ENCODE measurements around the gene PRPF8.
A peak's percentile ranks its signal among the peaks of the same experiment; 100 is the strongest.

The PRPF8 gene

GRCh38 chr17:1645207-1646171 is 39.2 kb downstream of the PRPF8 start, which contains the start of gene SCARF1:
Gene SCARF1, minus strand, starts transcription at chr17:1645732. Its CDS starts 35 bp downstream, at chr17:1645697.
- Histone ChIP-seq H3K36me3 (replicated peaks; ENCODE audit: low read depth, low read length) (peaks cover 4% of the 10 kb centered on the region), H3K4me3 (ENCODE audit: low read length) (peak within 1 kb of the TSS; percentile 79), H3K79me2 (ENCODE audit: low read length) (no peaks in the 10 kb centered on the region), H2AFZ (ENCODE audit: low read depth, low read length) (no peak within 1 kb of the TSS; the same call in 1 of the 2 replicates), H3K27me3 (ENCODE audit: low read depth, low read length) (no peaks in the 10 kb centered on the region), H3K27ac (ENCODE audit: low read length) (peak within 1 kb of the TSS; percentile 44), H3K9me3 (ENCODE audit: insufficient read depth, low read length) (no peaks in the 10 kb centered on the region), H3K4me2 (ENCODE audit: low read length) (peak within 1 kb of the TSS; percentile 91), H4K20me1 (ENCODE audit: insufficient read depth, low read length) (peaks cover 6% of the 10 kb centered on the region; the same call in 1 of the 2 replicates), H3K4me1 (ENCODE audit: low read length) (peaks cover 27% of the 10 kb centered on the region), H3K9ac (ENCODE audit: low read length) (peak within 1 kb of the TSS; percentile 50; the same call in 1 of the 2 replicates)
- no peak for TF ChIP-seq EZH2phosphoT487 (IDR thresholded peaks at IDR 0.05; ENCODE audit: low read depth)
- no peak for TF ChIP-seq CTCF (IDR thresholded peaks at IDR 0.05; ENCODE audit: low read depth, low read length)

GRCh38 chr17:1644493-1645206 is 40.0 kb downstream of the PRPF8 start:
- Histone ChIP-seq H3K9me3 (ENCODE audit: insufficient read depth, low read length) (no peaks in the 10 kb centered on the region), H3K27me3 (ENCODE audit: low read depth, low read length) (no peaks in the 10 kb centered on the region), H3K9ac (ENCODE audit: low read length) (peak overlapping the region; percentile 59), H2AFZ (ENCODE audit: low read depth, low read length) (no peak overlapping the region; the same call in 1 of the 2 replicates), H3K4me3 (ENCODE audit: low read length) (peak overlapping the region; percentile 79), H3K36me3 (replicated peaks; ENCODE audit: low read depth, low read length) (no peaks in the 10 kb centered on the region), H3K4me1 (ENCODE audit: low read length) (peaks cover 19% of the 10 kb centered on the region), H3K79me2 (ENCODE audit: low read length) (no peaks in the 10 kb centered on the region), H3K27ac (ENCODE audit: low read length) (peak overlapping the region; percentile 44), H4K20me1 (ENCODE audit: insufficient read depth, low read length) (no peaks in the 10 kb centered on the region), H3K4me2 (ENCODE audit: low read length) (peak overlapping the region; percentile 91)
- TF ChIP-seq EZH2phosphoT487 (IDR thresholded peaks at IDR 0.05; ENCODE audit: low read depth) (no peak), CTCF (IDR thresholded peaks at IDR 0.05; ENCODE audit: low read depth, low read length) (no peak)

- peak overlapping the region; percentile 44 for H3K27ac ChIP-seq (ENCODE audit: low read length)
- no peak overlapping the region for H2AFZ ChIP-seq (ENCODE audit: low read depth, low read length)
- H3K4me1 ChIP-seq (ENCODE audit: low read length): peaks cover 18% of the 10 kb centered on the region
- peak overlapping the region; percentile 79 for H3K4me3 ChIP-seq (ENCODE audit: low read length)
- peak overlapping the region; percentile 59 for H3K9ac ChIP-seq (ENCODE audit: low read length)
- no peaks in the 10 kb centered on the region for H3K79me2 ChIP-seq (ENCODE audit: low read length)
- H3K4me2 ChIP-seq (ENCODE audit: low read length): peak overlapping the region; percentile 91
- H3K27me3 ChIP-seq (ENCODE audit: low read depth, low read length): no peaks in the 10 kb centered on the region
- no peaks in the 10 kb centered on the region for H3K36me3 ChIP-seq (replicated peaks; ENCODE audit: low read depth, low read length)
- TF ChIP-seq CTCF (IDR thresholded peaks at IDR 0.05; ENCODE audit: low read depth, low read length) (no peak), EZH2phosphoT487 (IDR thresholded peaks at IDR 0.05; ENCODE audit: low read depth) (no peak)
- no peaks in the 10 kb centered on the region for H3K9me3 ChIP-seq (ENCODE audit: insufficient read depth, low read length)
- no peaks in the 10 kb centered on the region for H4K20me1 ChIP-seq (ENCODE audit: insufficient read depth, low read length)
Measured at GRCh38 chr17:1643999-1644492, 40.6 kb downstream of the PRPF8 start.

Measured in OCI-LY3 (cell line).